CD14-positive monocyte (primary cell): ENCODE data around the gene SLC24A3. TPM values are rescaled to one million over a fixed set of nuclear protein-coding genes. Genes with fewer than 3 reads are reported as not detected.

Experiments used
- DNase-seq, 3 donors: peaks; one replicate each; pipeline ENCODE4 v3.0.0-alpha.2; 2011 to 2022
- H2AFZ ChIP-seq: 2 replicates; pipeline ENCODE4 v1.6.0; 2012; ENCODE audit warnings: mild to moderate bottlenecking, low read depth, low read length, inconsistent platforms; ENCODE audit not compliant: insufficient read depth, poor library complexity, severe bottlenecking
- H3K27ac ChIP-seq, 2 donors: 1 replicate in 1 of 2; 2 replicates in 1 of 2; pipeline ENCODE4 v1.5.1; 2012 to 2013; ENCODE audit warnings: low read length in 2 of 2, control low read depth in 1 of 2, inconsistent platforms in 1 of 2, low read depth in 1 of 2, mild to moderate bottlenecking in 1 of 2
- H3K27me3 ChIP-seq, 2 donors: one replicate each; pipeline versions ENCODE4 v1.6.0 to v1.6.1; 2011 to 2013; ENCODE audit warnings: low read length in 2 of 2; ENCODE audit not compliant: control insufficient read depth in 2 of 2, insufficient read depth in 2 of 2
- H3K36me3 ChIP-seq, 2 donors: replicated peaks in 1 of 2; 1 replicate in 1 of 2; 2 replicates in 1 of 2; pipeline versions ENCODE4 v1.5.1 to v1.6.1; 2012 to 2013; ENCODE audit warnings: low read length in 2 of 2, control low read depth in 1 of 2, inconsistent platforms in 1 of 2, mild to moderate bottlenecking in 1 of 2; ENCODE audit not compliant: insufficient read depth in 2 of 2, control insufficient read depth in 1 of 2
- H3K4me1 ChIP-seq, 2 donors: 1 replicate in 1 of 2; 2 replicates in 1 of 2; pipeline versions ENCODE4 v1.5.1 to v1.6.1; 2012 to 2013; ENCODE audit warnings: low read length in 2 of 2, control low read depth in 1 of 2, inconsistent platforms in 1 of 2, mild to moderate bottlenecking in 1 of 2, moderate library complexity in 1 of 2; ENCODE audit not compliant: insufficient read depth in 2 of 2, control insufficient read depth in 1 of 2
- H3K4me2 ChIP-seq: replicated peaks from 2 replicates; pipeline ENCODE3; 2012; ENCODE audit warnings: low read length, moderate library complexity, mild to moderate bottlenecking; ENCODE audit not compliant: poor library complexity, severe bottlenecking; ENCODE audit errors: extremely low read depth
- H3K4me3 ChIP-seq, 3 experiments: fragments of 200-600 bp in 1 of 3; sonication (generic) in 1 of 3; replicated peaks in 1 of 3; 1 replicate in 2 of 3; 2 replicates in 1 of 3; pipeline ENCODE4 v1.5.1; 2011 to 2013; ENCODE audit warnings: low read length in 3 of 3, mild to moderate bottlenecking in 3 of 3, control low read depth in 2 of 3, low read depth in 2 of 3, inconsistent platforms in 1 of 3, moderate library complexity in 1 of 3
- H3K79me2 ChIP-seq: 2 replicates; pipeline ENCODE4 v1.6.0; 2012; ENCODE audit warnings: mild to moderate bottlenecking, control low read depth, inconsistent platforms, low read length, moderate library complexity; ENCODE audit not compliant: insufficient read depth
- H3K9ac ChIP-seq: 2 replicates; pipeline ENCODE4 v1.6.0; 2017; ENCODE audit warnings: low read length, mild to moderate bottlenecking; ENCODE audit not compliant: insufficient read depth, poor library complexity, severe bottlenecking
- H3K9me3 ChIP-seq, 2 donors: replicated peaks in 1 of 2; 1 replicate in 1 of 2; 2 replicates in 1 of 2; pipeline versions ENCODE4 v1.5.1 to v1.6.1; 2012 to 2013; ENCODE audit warnings: low read length in 2 of 2, control low read depth in 1 of 2; ENCODE audit not compliant: control insufficient read depth in 1 of 2, insufficient read depth in 1 of 2
- H4K20me1 ChIP-seq: 2 replicates; pipeline ENCODE4 v1.6.0; 2012; ENCODE audit warnings: mild to moderate bottlenecking, low read length, control low read depth, moderate library complexity; ENCODE audit not compliant: insufficient read depth
- H3K27ac Mint-ChIP-seq, 7 donors: one replicate each; pipeline ENCODE4 v1.8.0; 2020; ENCODE audit warnings: mild to moderate bottlenecking in 7 of 7, mixed read lengths in 7 of 7, moderate library complexity in 6 of 7, inconsistent platforms in 2 of 7
- H3K27me3 Mint-ChIP-seq, 3 donors: one replicate each; pipeline ENCODE4 v1.8.0; 2021 to 2022; ENCODE audit warnings: low read depth in 3 of 3, mild to moderate bottlenecking in 3 of 3, mixed read lengths in 3 of 3, moderate library complexity in 3 of 3, inconsistent platforms in 1 of 3
- H3K36me3 Mint-ChIP-seq, 2 donors: one replicate each; pipeline ENCODE4 v1.8.0; 2020; ENCODE audit warnings: mixed read lengths in 2 of 2, inconsistent platforms in 1 of 2, mild to moderate bottlenecking in 1 of 2
- H3K4me1 Mint-ChIP-seq: one replicate; pipeline ENCODE4 v1.8.0; 2020; ENCODE audit warnings: mild to moderate bottlenecking, mixed read lengths
- H3K4me3 Mint-ChIP-seq, 2 donors: one replicate each; pipeline ENCODE4 v1.8.0; 2020; ENCODE audit warnings: mild to moderate bottlenecking in 2 of 2, mixed read lengths in 2 of 2, moderate library complexity in 1 of 2
- H3K9me3 Mint-ChIP-seq, 7 donors: one replicate each; pipeline ENCODE4 v1.8.0; 2020 to 2022; ENCODE audit warnings: mixed read lengths in 7 of 7, mild to moderate bottlenecking in 6 of 7, moderate library complexity in 6 of 7, inconsistent platforms in 2 of 7
- WGBS: methylation state at CpG from one replicate; pipeline ENCODE4 v1.1.5; 2013; ENCODE audit warnings: missing lambda C conversion rate; ENCODE audit not compliant: insufficient coverage; 5-methylcytosine and 5-hydroxymethylcytosine counted together
- intact Hi-C, 2 donors: fragments of 100-400 bp; cut with micrococcal nuclease; formaldehyde crosslinking; loops; one replicate each; pipeline versions ENCODE4 v1.15.0 to v1.15.1; 2023
- polyA plus RNA-seq, 3 donors: library from polyadenylated mRNA; depleted of rRNA in 1 of 3; unstranded in 2 of 3; stranded (reverse) in 1 of 3; fragments of 300-500 nt in 2 of 3; fragments of >200 nt in 1 of 3; fragmentation: Illumina TruSeq in 2 of 3; gene quantifications; 1 replicate in 2 of 3; 2 replicates in 1 of 3; pipeline ENCODE4 v1.2.3, GENCODE V29; 2012 to 2021
- TF ChIP-seq, protein P1 (sequence below): fragments of 200-600 bp; IDR thresholded peaks from one replicate; pipeline ENCODE4 v1.8.0; 2022; ENCODE audit warnings: antibody characterized with exemption, mild to moderate bottlenecking

Gene SLC24A3
- polyA plus RNA-seq, 3 donors, result 0.04 to 0.08 TPM; not detected in 1

DNA sequence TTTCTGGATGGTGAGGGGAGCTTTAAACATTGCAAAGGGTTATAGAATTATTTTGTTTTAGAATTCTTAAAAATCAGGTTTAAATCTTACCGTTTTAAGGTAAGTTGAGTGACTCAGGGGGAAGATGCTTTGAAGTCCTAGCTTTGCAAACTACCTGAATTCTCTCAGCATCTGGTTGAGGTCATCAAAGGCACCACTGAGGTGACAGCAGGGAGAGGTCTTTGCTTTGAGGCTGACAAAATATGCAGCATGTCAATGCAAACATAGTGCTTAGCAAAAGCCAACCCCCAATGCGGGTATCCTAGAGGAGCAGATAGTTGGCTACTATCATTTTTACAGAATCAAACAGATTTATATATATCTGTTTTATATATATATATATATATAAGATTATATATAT is 219.5 kb downstream of the SLC24A3 start:
- H3K4me2 ChIP-seq, result no peak overlapping the region
- H3K27me3 ChIP-seq, result no peaks in the 10 kb centered on the region
- H3K9me3 ChIP-seq, result no peaks in the 10 kb centered on the region
- no peaks in the 10 kb centered on the region for H3K27me3 Mint-ChIP-seq
- DNase-seq, result no peak
- H3K4me3 Mint-ChIP-seq, result no peak overlapping the region
- no peaks in the 10 kb centered on the region for H3K36me3 Mint-ChIP-seq
- peaks cover 27% of the 10 kb centered on the region for H3K4me1 Mint-ChIP-seq
- H3K27ac ChIP-seq, result no peak overlapping the region
- 100% methylated on average over 1 of the region's 2 CpGs for WGBS
- H2AFZ ChIP-seq, result no peak overlapping the region
- peak overlapping the region in 1 of 7 donors; percentile 63 for H3K27ac Mint-ChIP-seq
- TF ChIP-seq, protein P1, sequence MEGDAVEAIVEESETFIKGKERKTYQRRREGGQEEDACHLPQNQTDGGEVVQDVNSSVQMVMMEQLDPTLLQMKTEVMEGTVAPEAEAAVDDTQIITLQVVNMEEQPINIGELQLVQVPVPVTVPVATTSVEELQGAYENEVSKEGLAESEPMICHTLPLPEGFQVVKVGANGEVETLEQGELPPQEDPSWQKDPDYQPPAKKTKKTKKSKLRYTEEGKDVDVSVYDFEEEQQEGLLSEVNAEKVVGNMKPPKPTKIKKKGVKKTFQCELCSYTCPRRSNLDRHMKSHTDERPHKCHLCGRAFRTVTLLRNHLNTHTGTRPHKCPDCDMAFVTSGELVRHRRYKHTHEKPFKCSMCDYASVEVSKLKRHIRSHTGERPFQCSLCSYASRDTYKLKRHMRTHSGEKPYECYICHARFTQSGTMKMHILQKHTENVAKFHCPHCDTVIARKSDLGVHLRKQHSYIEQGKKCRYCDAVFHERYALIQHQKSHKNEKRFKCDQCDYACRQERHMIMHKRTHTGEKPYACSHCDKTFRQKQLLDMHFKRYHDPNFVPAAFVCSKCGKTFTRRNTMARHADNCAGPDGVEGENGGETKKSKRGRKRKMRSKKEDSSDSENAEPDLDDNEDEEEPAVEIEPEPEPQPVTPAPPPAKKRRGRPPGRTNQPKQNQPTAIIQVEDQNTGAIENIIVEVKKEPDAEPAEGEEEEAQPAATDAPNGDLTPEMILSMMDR, result no peak
- H4K20me1 ChIP-seq, result no peaks in the 10 kb centered on the region
- no peaks in the 10 kb centered on the region for H3K79me2 ChIP-seq
- intact Hi-C loops, result no loop called here
- H3K4me1 ChIP-seq, result peaks cover 20 to 28% of the 10 kb centered on the region in 2 donors
- H3K36me3 ChIP-seq, result no peaks in the 10 kb centered on the region
- H3K9ac ChIP-seq, result no peak overlapping the region
- peaks cover 0 to 2% (median 0%) of the 10 kb centered on the region in 7 donors for H3K9me3 Mint-ChIP-seq
- H3K4me3 ChIP-seq, result no peak overlapping the region

DNA sequence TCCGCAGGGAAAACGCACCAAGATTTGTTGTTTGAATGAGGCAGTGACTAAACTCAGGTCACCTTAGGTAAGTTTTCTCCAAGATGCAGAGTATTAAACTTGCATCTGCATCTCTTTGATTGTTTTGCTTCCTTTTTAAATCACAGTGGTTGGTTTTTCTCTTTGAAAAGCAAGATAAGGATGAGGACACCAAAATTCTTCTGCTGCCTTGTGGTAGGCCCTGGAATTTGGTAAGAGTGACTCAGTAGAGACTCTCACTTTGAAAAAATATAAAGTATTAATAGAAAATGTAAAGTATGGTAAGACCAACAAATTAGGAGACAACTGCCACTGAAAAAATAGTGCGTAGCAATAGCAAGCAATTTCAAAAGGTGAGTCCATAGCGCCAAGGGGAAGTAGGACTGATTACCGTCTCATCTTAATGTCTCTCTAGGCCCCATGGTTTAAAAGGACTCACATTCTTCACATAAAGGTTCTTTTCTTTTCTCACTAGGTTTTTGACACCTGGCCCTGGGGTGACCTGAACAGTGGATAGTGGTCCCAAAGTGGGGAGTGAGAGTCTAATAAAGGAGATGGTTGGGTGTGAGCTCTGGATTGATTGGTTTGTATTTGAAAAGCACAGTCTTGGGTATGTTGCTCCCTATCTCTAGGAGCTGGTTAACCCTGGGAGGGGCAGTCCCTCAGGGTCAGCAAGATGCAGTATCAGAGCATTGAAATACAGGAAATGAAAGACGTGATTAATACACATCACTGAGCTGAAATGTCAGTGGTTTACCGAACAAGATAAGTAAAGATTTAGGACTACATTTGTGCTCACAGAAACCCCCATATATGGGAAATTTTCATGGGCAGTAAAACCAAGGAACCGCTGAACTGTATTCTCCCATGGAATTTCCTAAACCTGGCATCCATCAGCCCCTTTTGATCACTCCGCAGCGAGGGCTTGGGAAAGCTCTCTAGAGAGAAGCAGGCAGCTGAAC is 221.2 kb downstream of the SLC24A3 start:
- H3K4me3 Mint-ChIP-seq, result no peak overlapping the region
- no peak overlapping the region for H3K27ac ChIP-seq
- no peaks in the 10 kb centered on the region for H3K36me3 Mint-ChIP-seq
- TF ChIP-seq, protein P1, result no peak
- WGBS, result no CpG with 5 or more reads among the region's 10 CpGs
- H3K79me2 ChIP-seq, result no peaks in the 10 kb centered on the region
- H2AFZ ChIP-seq, result no peak overlapping the region
- H3K27ac Mint-ChIP-seq, result no peak overlapping the region
- peaks cover 0 to 3% (median 0%) of the 10 kb centered on the region in 7 donors for H3K9me3 Mint-ChIP-seq
- no peak overlapping the region for H3K4me2 ChIP-seq
- intact Hi-C loops, result no loop called here
- no peaks in the 10 kb centered on the region for H3K27me3 ChIP-seq
- no peaks in the 10 kb centered on the region for H3K36me3 ChIP-seq
- DNase-seq, result no peak
- no peaks in the 10 kb centered on the region for H3K9me3 ChIP-seq
- H3K4me3 ChIP-seq, result no peak overlapping the region
- peaks cover 6 to 13% of the 10 kb centered on the region in 2 donors for H3K4me1 ChIP-seq
- peaks cover 11% of the 10 kb centered on the region for H3K4me1 Mint-ChIP-seq
- H4K20me1 ChIP-seq, result no peaks in the 10 kb centered on the region
- no peak overlapping the region for H3K9ac ChIP-seq
- H3K27me3 Mint-ChIP-seq, result peaks cover 0 to 2% (median 0%) of the 10 kb centered on the region in 3 donors
